Bronchial epithelial cell (primary cell): ENCODE data around the gene UFD1. TPM values are rescaled to one million over a fixed set of nuclear protein-coding genes. Genes with fewer than 3 reads are reported as not detected.

ENCODE experiments used
- DNase-seq: peaks from one replicate; pipeline ENCODE4 v3.0.0-alpha.2; 2010; ENCODE audit warnings: low read depth
- FAIRE-seq: peaks from 2 replicates; lab custom pipeline; 2011; peaks lifted over from hg19 to GRCh38; lab: Jason Lieb, UNC
- H3K27me3 ChIP-seq: 2 replicates; pipeline ENCODE4 v1.5.1; 2011; ENCODE audit warnings: low read length; ENCODE audit not compliant: control insufficient read depth, insufficient read depth
- H3K36me3 ChIP-seq: 2 replicates; pipeline ENCODE4 v1.5.1; 2011; ENCODE audit warnings: low read length; ENCODE audit not compliant: control insufficient read depth, insufficient read depth
- H3K4me3 ChIP-seq: 2 replicates; pipeline ENCODE4 v1.5.1; 2011; ENCODE audit warnings: mild to moderate bottlenecking, low read depth, low read length, control low read depth
- total RNA-seq: library from RNA; depleted of rRNA; stranded (reverse); fragments of >200 nt; gene quantifications from 2 replicates; pipeline ENCODE4 v1.2.1, GENCODE V29; 2014
- TF ChIP-seq, protein P1 (sequence below): IDR thresholded peaks from 2 replicates; pipeline ENCODE4 v1.5.1; 2011; ENCODE audit warnings: mild to moderate bottlenecking, moderate library complexity, low read length, control low read depth, inconsistent platforms; ENCODE audit not compliant: insufficient read depth, severe bottlenecking

The UFD1 gene
- total RNA-seq, 1 donor from 2014 or later: 66.9 TPM

- TF ChIP-seq, protein P1, sequence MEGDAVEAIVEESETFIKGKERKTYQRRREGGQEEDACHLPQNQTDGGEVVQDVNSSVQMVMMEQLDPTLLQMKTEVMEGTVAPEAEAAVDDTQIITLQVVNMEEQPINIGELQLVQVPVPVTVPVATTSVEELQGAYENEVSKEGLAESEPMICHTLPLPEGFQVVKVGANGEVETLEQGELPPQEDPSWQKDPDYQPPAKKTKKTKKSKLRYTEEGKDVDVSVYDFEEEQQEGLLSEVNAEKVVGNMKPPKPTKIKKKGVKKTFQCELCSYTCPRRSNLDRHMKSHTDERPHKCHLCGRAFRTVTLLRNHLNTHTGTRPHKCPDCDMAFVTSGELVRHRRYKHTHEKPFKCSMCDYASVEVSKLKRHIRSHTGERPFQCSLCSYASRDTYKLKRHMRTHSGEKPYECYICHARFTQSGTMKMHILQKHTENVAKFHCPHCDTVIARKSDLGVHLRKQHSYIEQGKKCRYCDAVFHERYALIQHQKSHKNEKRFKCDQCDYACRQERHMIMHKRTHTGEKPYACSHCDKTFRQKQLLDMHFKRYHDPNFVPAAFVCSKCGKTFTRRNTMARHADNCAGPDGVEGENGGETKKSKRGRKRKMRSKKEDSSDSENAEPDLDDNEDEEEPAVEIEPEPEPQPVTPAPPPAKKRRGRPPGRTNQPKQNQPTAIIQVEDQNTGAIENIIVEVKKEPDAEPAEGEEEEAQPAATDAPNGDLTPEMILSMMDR: no peak
- Histone ChIP-seq H3K27me3 (no peaks in the 10 kb centered on the region), H3K36me3 (no peaks in the 10 kb centered on the region), H3K4me3 (no peak overlapping the region)
- DNase-seq: no peak
- no peak for FAIRE-seq
Measured at GRCh38 chr22:19482297-19482696, 3.3 kb upstream of the UFD1 start.

DNA sequence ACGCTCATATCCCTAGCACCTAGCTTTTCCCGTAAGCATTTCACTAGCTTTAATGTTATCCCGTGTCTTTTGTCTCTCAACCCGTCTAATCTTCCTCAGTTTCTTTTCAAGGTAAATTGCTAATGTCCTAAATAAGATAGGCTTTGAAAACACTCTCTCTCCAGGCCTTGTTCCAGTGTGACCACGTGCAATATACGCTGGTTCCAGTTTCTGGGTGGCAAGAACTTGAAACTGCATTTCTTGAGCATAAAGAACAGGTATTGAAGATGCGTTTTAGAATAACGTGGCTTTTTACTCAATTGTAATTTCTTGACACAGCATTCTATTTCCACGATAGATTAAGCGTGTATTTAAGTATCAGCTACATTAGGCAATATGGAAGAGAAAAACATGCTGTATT is 1.8 kb upstream of the UFD1 start:
- H3K27me3 ChIP-seq: no peaks in the 10 kb centered on the region
- no peaks in the 10 kb centered on the region for H3K36me3 ChIP-seq
- no peak for DNase-seq
- TF ChIP-seq, protein P1: no peak
- H3K4me3 ChIP-seq: no peak overlapping the region
- no peak for FAIRE-seq

DNA sequence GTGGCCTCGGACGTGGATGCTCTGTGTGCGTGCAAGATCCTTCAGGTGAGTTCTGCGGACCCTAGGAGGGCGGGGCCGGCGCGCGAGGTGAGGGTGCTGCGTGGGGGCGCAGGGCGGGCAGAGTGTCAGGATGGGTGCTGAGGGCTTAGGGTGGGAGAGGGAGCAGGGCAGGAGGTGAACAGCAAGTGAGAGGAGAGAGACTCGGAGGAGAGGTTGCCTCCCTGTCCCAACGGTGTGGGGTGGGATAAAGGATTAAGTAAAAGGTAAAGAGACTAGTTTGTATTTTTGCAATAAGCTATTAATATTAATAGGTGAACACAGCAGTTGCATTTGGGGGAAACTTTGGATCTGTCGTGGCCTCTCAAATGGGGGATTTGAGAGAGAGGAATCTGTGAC is 1.2 kb upstream of the UFD1 start:
- no peaks in the 10 kb centered on the region for H3K27me3 ChIP-seq
- no peak for DNase-seq
- FAIRE-seq: no peak
- no peaks in the 10 kb centered on the region for H3K36me3 ChIP-seq
- H3K4me3 ChIP-seq: peak overlapping the region; percentile 73
- TF ChIP-seq, protein P1: no peak

DNA sequence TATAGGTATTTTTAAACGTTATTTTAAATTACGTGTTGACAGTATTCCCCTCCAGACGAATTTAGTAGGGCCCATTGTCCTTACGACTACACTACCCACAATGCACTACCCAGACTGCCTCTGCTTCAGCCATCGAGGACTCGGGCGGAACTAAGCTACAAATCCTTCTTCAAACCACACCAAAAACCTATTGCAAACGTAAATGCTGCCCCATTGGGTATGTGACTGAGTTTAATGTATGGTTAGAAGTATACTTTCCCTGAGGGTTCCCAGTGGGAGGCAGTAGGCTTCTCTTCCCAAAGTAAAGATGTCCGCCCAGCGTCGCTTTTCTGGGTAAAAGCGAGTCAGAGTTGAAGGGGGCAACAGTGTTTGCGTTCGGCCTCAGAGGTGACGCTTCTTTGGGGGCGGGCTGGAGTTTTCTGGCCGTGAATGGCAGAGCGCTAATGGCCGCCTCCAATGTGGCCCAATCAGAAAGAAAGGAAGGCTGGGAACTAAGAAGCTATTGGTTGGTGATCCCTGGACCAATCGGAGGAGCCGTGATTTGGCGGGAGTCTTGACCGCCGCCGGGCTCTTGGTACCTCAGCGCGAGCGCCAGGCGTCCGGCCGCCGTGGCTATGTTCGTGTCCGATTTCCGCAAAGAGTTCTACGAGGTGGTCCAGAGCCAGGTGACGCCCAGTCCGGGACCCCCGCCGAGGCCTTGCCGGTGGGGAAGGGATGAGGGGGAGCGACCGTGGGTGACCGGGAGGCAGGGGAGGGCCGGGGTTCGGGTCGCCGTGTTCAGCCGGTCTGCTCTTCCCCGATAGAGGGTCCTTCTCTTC is 571 bp upstream of the UFD1 start, which contains the start of gene CDC45:
TSS of gene CDC45 (plus strand) at position 566 of the 818 bp plus-strand sequence. CDS start at position 615, 49 bp downstream.
- FAIRE-seq: peak; percentile 47

DNA sequence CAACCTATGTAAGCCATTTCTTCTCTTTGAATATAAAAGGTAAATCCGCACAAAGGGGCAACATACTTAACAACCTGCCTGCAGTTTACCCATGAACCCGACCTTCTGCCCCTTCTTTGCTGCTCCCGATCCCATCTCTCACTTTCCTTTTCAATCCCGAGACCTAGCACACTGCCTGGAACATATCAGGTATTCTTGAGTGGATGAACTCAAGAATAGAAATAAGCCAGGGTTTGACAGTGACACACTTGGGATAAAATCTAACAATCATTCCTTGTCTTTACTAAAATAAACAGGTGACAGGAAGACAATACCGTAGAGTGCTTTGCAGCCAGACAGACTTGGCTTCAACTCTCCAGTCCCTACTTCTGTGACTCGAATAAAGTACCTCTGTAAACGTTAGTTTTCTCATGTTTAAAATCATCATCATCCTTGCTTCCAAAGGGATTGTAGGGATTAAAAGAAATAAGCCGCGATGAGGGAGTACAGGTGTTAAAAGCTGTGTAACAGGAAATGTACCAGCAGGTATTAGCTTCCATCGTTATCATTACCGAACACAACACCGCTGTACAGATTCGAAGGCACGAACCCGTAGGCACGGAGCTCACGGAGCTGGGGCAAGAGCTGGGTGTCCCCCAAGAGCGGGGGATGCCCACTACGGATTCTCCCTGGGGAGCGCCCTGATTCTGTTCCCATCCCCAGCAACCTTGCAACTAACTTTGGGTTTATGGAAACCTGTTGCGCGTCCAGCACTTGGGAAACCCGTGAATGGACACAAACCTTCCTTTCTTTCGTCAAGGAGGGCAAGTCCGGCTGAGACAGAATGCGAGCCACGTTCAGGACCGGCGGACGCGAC is 720 bp downstream of the UFD1 start:
- FAIRE-seq: no peak
- TF ChIP-seq, protein P1: no peak
- Histone ChIP-seq H3K36me3 (peaks cover 7% of the 10 kb centered on the region), H3K4me3 (peak overlapping the region; percentile 73), H3K27me3 (no peaks in the 10 kb centered on the region)
- DNase-seq: no peak

More for the DNA sequence above, 571 bp upstream of the UFD1 start, which contains the start of gene CDC45:
- peak; percentile 97 for DNase-seq
- H3K27me3 ChIP-seq: no peaks in the 10 kb centered on the region
- TF ChIP-seq, protein P1: no peak
- peak within 1 kb of the TSS; percentile 73 for H3K4me3 ChIP-seq
- peaks cover 2% of the 10 kb centered on the region for H3K36me3 ChIP-seq
